NCI-H510A treated with DMSO at 0.1 percent for 48 hours (cell line): ENCODE measurements around the gene CNIH1.
A peak's percentile ranks its signal among the peaks of the same experiment; 100 is the strongest.
"Not testable (repeated sequence)": the region's sequence is repeated elsewhere in the genome, so short reads cannot be mapped to it uniquely, and the experiment has no call there.

Source experiments
- DNase-seq: peaks from one replicate; lab custom pipeline; 2025; lab: John Stamatoyannopoulos, UW

The CNIH1 gene

GRCh38 chr14:54467280-54467679 lies 26.1 kb upstream of the CNIH1 start:
- no peak for DNase-seq

- DNase-seq = no peak
These were observed 24.5 kb upstream of the CNIH1 start for GRCh38 chr14:54465654-54466053.

- DNase-seq = no peak
These were observed 20.9 kb upstream of the CNIH1 start for GRCh38 chr14:54462048-54462447.

- no peak for DNase-seq
These were observed 17.9 kb upstream of the CNIH1 start for GRCh38 chr14:54459106-54459505.

GRCh38 chr14:54458536-54458935 lies 17.4 kb upstream of the CNIH1 start:
- not testable (repeated sequence) for DNase-seq

- DNase-seq = no peak
These were observed 16.4 kb upstream of the CNIH1 start for GRCh38 chr14:54457609-54457996.

GRCh38 chr14:54456820-54457608 lies 15.8 kb upstream of the CNIH1 start:
- not testable (repeated sequence) for DNase-seq

- DNase-seq = no peak
These were observed 14.2 kb upstream of the CNIH1 start for GRCh38 chr14:54455363-54455762.

- not testable (repeated sequence) for DNase-seq
These were observed 12.8 kb upstream of the CNIH1 start for GRCh38 chr14:54453990-54454389.

- DNase-seq = no peak
These were observed 12.1 kb upstream of the CNIH1 start for GRCh38 chr14:54453252-54453651.

- no peak for DNase-seq
These were observed 10.8 kb upstream of the CNIH1 start for GRCh38 chr14:54451961-54452360.

GRCh38 chr14:54451121-54451601 lies 10.0 kb upstream of the CNIH1 start:
- no peak for DNase-seq

GRCh38 chr14:54450535-54450934 lies 9.4 kb upstream of the CNIH1 start:
- no peak for DNase-seq

- DNase-seq = no peak
These were observed 6.1 kb upstream of the CNIH1 start for GRCh38 chr14:54447231-54447692.

GRCh38 chr14:54446161-54446693 lies 5.1 kb upstream of the CNIH1 start:
- peak; percentile 46 for DNase-seq

- DNase-seq = no peak
These were observed 3.5 kb upstream of the CNIH1 start for GRCh38 chr14:54444681-54445080.

GRCh38 chr14:54443981-54444380 lies 2.8 kb upstream of the CNIH1 start:
- no peak for DNase-seq

- not testable (repeated sequence) for DNase-seq
These were observed 1.8 kb upstream of the CNIH1 start for GRCh38 chr14:54442961-54443360.

GRCh38 chr14:54440476-54440872 lies 700 bp downstream of the CNIH1 start:
- no peak for DNase-seq

GRCh38 chr14:54440037-54440436 lies 1.1 kb downstream of the CNIH1 start:
- no peak for DNase-seq

- DNase-seq = no peak
These were observed 2.5 kb downstream of the CNIH1 start for GRCh38 chr14:54438703-54439102.

- not testable (repeated sequence) for DNase-seq
These were observed 3.2 kb downstream of the CNIH1 start for GRCh38 chr14:54437954-54438353.

GRCh38 chr14:54435500-54435981 lies 5.6 kb downstream of the CNIH1 start:
- DNase-seq = no peak
